ENCODE results near the gene PWWP2A. TPM values are rescaled to one million over a fixed set of nuclear protein-coding genes. Genes with fewer than 3 reads are reported as not detected.
"Not testable (repeated sequence)": the region's sequence is repeated elsewhere in the genome, so short reads cannot be mapped to it uniquely, and the experiment has no call there.

The PWWP2A gene
- total RNA-seq, 1 donor = 19.9 TPM

- no peak for DNase-seq (ENCODE audit: low read depth in 2 of 3, low spot score in 2 of 3)
These were observed 39.5 kb downstream of the PWWP2A start for GRCh38 chr5:160079753-160080152.

GRCh38 chr5:160076997-160077396 is 42.3 kb downstream of the PWWP2A start:
- no peak for DNase-seq (ENCODE audit: low read depth in 2 of 3, low spot score in 2 of 3)

- DNase-seq (ENCODE audit: low read depth in 2 of 3, low spot score in 2 of 3) = no peak
These were observed 44.2 kb downstream of the PWWP2A start for GRCh38 chr5:160075073-160075472.

- DNase-seq (ENCODE audit: low read depth in 2 of 3, low spot score in 2 of 3) = peak in 1 of 3 donors; percentile 1
These were observed 47.3 kb downstream of the PWWP2A start for GRCh38 chr5:160071916-160072315.

DNA sequence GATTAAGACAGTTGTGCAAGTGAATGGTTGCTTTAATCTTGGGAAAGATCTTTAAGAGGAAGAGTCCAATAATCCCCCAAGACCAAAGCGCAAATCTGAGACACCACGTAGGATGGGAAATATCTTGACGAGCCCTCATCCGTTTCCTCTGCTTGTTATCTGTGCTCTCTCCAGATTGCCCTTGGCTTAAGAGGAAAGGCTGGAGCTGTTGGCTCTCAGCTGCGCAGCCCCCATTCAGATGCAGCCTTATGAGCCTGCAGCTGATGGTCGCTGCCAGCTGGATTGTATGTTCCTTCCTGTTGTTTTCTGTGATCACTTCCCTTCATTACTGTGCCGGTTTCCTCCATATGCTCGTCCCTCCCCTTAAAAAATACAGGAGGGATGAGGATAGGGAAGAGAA is 47.7 kb downstream of the PWWP2A start:
- peak in 2 of 3 donors; percentile 3 to 22 for DNase-seq (ENCODE audit: low read depth in 2 of 3, low spot score in 2 of 3)

DNA sequence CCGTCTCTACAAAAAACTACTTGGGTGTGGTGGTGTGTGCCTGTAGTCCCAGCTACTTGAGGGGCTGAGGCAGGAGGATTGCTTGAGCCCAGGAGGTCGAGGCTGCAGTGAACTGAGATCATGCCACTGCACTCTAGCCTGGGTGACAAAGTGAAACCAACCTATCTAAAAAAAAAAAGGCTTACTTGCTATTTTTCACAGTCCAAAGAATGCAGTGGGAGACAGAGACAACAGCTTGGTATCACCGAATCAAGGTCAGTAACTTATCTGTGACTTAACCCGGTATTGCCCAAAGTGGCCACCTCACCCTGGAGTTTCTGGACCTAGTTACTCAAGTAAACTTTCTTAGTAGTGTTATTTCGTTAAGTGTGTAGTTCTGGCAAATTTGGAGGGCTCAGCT is 50.1 kb downstream of the PWWP2A start:
- DNase-seq (ENCODE audit: low read depth in 2 of 3, low spot score in 2 of 3) = not testable (repeated sequence)

- no peak for DNase-seq (ENCODE audit: low read depth in 2 of 3, low spot score in 2 of 3)
These were observed 54.1 kb downstream of the PWWP2A start for GRCh38 chr5:160064995-160065614.

GRCh38 chr5:160064417-160064810 is 54.8 kb downstream of the PWWP2A start:
- DNase-seq (ENCODE audit: low read depth in 2 of 3, low spot score in 2 of 3) = no peak

GRCh38 chr5:160061770-160062169 is 57.5 kb downstream of the PWWP2A start:
- no peak for DNase-seq (ENCODE audit: low read depth in 2 of 3, low spot score in 2 of 3)

GRCh38 chr5:160060001-160060400 is 59.2 kb downstream of the PWWP2A start:
- no peak for DNase-seq (ENCODE audit: low read depth in 2 of 3, low spot score in 2 of 3)

DNA sequence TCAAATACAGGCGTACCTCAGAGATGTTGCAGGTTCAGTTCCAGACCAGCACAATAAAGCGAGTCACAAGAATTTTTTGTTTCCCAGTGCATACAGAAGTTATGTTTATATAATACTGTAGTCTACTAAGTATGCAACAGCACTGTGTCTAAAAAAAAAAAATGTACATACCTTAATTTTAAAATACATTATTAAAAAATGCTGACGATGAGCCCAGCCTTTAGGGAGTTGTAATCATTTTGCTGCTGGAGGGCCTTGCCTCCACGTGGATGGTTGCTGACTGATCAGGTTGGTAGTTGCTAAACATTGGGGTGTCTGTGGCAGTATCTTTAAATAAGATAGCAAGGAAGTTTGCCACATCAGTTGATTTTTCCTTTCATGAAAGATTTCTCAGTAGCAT is 62.0 kb downstream of the PWWP2A start:
- DNase-seq (ENCODE audit: low read depth in 2 of 3, low spot score in 2 of 3) = no peak

- DNase-seq (ENCODE audit: low read depth in 2 of 3, low spot score in 2 of 3) = no peak
These were observed 64.4 kb downstream of the PWWP2A start for GRCh38 chr5:160054831-160055230.

GRCh38 chr5:160054047-160054446 is 65.2 kb downstream of the PWWP2A start:
- no peak for DNase-seq (ENCODE audit: low read depth in 2 of 3, low spot score in 2 of 3)

- no peak for DNase-seq (ENCODE audit: low read depth in 2 of 3, low spot score in 2 of 3)
These were observed 70.2 kb downstream of the PWWP2A start for GRCh38 chr5:160049099-160049498.

- DNase-seq (ENCODE audit: low read depth in 2 of 3, low spot score in 2 of 3) = no peak
These were observed 71.1 kb downstream of the PWWP2A start for GRCh38 chr5:160048131-160048530.

DNA sequence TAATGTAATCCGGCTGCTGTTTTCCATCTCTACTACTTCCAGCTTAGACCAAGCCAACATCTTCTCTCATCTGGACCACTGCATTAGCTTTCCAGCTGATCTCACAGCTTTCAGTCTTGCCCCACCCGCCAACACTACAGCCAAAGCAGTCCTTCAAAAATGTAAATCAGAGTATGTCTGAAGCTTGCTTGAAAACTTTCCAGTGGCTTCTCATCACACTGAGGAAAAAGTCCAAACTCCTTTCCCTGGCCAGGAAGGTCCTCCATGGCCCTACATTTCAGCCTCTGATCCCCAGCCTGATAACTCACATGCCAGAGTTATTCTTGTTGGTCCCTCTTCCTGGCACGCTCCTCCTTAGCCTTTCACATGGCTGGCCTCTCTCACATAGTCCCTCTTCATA is 71.8 kb downstream of the PWWP2A start:
- no peak for DNase-seq (ENCODE audit: low read depth in 2 of 3, low spot score in 2 of 3)

DNA sequence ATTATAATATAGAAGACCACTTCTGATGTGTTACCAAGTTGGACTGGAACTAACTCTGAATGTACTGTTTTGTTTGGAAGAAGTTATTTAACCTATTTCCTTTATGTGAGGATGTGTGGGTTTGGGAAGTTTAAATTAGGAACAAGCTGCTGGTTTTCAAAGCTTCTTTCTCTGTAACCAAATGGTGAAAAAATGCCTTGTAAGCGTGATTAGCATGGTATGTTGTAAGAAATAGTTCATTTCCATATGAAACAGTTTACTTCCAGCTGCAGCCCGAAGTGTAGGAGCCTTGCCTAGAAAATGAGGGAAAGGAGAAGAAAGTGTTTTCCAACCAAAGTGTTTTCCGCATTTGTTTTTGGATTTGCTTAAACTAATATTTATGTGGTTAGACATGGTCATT is 74.3 kb downstream of the PWWP2A start:
- no peak for DNase-seq (ENCODE audit: low read depth in 2 of 3, low spot score in 2 of 3)

DNA sequence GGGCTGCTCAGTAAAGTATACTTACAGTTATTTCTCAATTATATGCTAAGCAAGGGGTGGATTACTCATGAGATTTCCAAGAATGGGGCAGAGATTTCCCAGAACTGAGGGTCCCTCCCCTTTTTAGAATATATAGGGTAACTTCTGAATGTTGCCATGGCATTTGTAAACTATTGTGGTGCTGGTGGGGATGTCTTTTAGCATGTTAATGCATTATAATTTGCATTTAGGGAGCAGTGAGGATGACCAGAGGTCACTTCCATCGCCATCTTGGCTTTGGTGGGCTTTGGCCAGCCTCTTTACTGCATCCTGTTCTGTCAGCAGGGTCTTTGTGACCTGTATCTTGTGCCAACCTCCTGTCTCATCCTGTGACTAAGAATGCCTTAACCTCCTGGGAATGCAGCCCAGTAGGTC is 74.9 kb downstream of the PWWP2A start:
- DNase-seq (ENCODE audit: low read depth in 2 of 3, low spot score in 2 of 3) = no peak

GRCh38 chr5:160042671-160043070 is 76.6 kb downstream of the PWWP2A start:
- no peak for DNase-seq (ENCODE audit: low read depth in 2 of 3, low spot score in 2 of 3)
